ENCODE results near the gene FBN1. TPM values are rescaled to one million over a fixed set of nuclear protein-coding genes. Genes with fewer than 3 reads are reported as not detected.

Gene FBN1
- total and polyA plus RNA-seq, 5 experiments from 2014 or later: 0.01 to 0.21 (median 0.08) TPM; not detected in 2

GRCh38 chr15:48527517-48527916 is 118.0 kb downstream of the FBN1 start:
- no peak overlapping the region for H3K27ac Mint-ChIP-seq
- POLR2A ChIA-PET: no interaction called here
- H3K27me3 Mint-ChIP-seq: no peaks in the 10 kb centered on the region
- ATAC-seq (no peak), DNase-seq (no peak)
- peaks cover 0 to 2% (median 0%) of the 10 kb centered on the region in 9 donors for H3K9me3 Mint-ChIP-seq
- H3K4me1 Mint-ChIP-seq: no peaks in the 10 kb centered on the region
- H3K36me3 Mint-ChIP-seq: no peaks in the 10 kb centered on the region
- no peak overlapping the region for H3K4me3 Mint-ChIP-seq

- H3K4me3 Mint-ChIP-seq: no peak overlapping the region
- H3K9me3 Mint-ChIP-seq: peaks cover 0 to 2% (median 0%) of the 10 kb centered on the region in 9 donors
- H3K4me1 Mint-ChIP-seq: no peaks in the 10 kb centered on the region
- ATAC-seq (no peak), DNase-seq (no peak)
- no peaks in the 10 kb centered on the region for H3K27me3 Mint-ChIP-seq
- POLR2A ChIA-PET: no interaction called here
- no peak overlapping the region for H3K27ac Mint-ChIP-seq
- no peaks in the 10 kb centered on the region for H3K36me3 Mint-ChIP-seq
Measured at GRCh38 chr15:48522911-48523310, 122.6 kb downstream of the FBN1 start.

GRCh38 chr15:48522123-48522522 is 123.4 kb downstream of the FBN1 start:
- Mint-ChIP-seq H3K4me1 (no peaks in the 10 kb centered on the region), H3K9me3 (peaks cover 0 to 2% (median 0%) of the 10 kb centered on the region in 9 donors), H3K36me3 (no peaks in the 10 kb centered on the region), H3K4me3 (no peak overlapping the region), H3K27me3 (peaks cover 0 to under 1% (median 0%) of the 10 kb centered on the region in 5 donors), H3K27ac (no peak overlapping the region)
- ATAC-seq (no peak), DNase-seq (no peak)
- POLR2A ChIA-PET: no interaction called here

GRCh38 chr15:48520376-48521155 is 124.9 kb downstream of the FBN1 start:
- Mint-ChIP-seq H3K36me3 (no peaks in the 10 kb centered on the region), H3K27me3 (peaks cover 0 to 5% (median 0%) of the 10 kb centered on the region in 5 donors), H3K4me3 (no peak overlapping the region), H3K9me3 (no peaks in the 10 kb centered on the region), H3K4me1 (no peaks in the 10 kb centered on the region), H3K27ac (no peak overlapping the region)
- POLR2A ChIA-PET: no interaction called here
- no peak for ATAC-seq
- DNase-seq: no peak

- Mint-ChIP-seq H3K9me3 (no peaks in the 10 kb centered on the region), H3K4me3 (no peak overlapping the region), H3K4me1 (no peaks in the 10 kb centered on the region), H3K27ac (no peak overlapping the region), H3K27me3 (peaks cover 0 to 5% (median 0%) of the 10 kb centered on the region in 5 donors), H3K36me3 (no peaks in the 10 kb centered on the region)
- ATAC-seq (no peak), DNase-seq (no peak)
- POLR2A ChIA-PET: no interaction called here
Measured at GRCh38 chr15:48516121-48516520, 129.4 kb downstream of the FBN1 start.

GRCh38 chr15:48515500-48515899 is 130.0 kb downstream of the FBN1 start:
- POLR2A ChIA-PET: no interaction called here
- no peaks in the 10 kb centered on the region for H3K4me1 Mint-ChIP-seq
- no peak for DNase-seq
- no peaks in the 10 kb centered on the region for H3K36me3 Mint-ChIP-seq
- H3K27ac Mint-ChIP-seq: no peak overlapping the region
- peaks cover 0 to 5% (median 0%) of the 10 kb centered on the region in 5 donors for H3K27me3 Mint-ChIP-seq
- ATAC-seq: no peak
- H3K9me3 Mint-ChIP-seq: no peaks in the 10 kb centered on the region
- no peak overlapping the region for H3K4me3 Mint-ChIP-seq

GRCh38 chr15:48514103-48514816 is 131.2 kb downstream of the FBN1 start:
- no peaks in the 10 kb centered on the region for H3K9me3 Mint-ChIP-seq
- DNase-seq (no peak), ATAC-seq (no peak)
- POLR2A ChIA-PET: no interaction called here
- H3K36me3 Mint-ChIP-seq: no peaks in the 10 kb centered on the region
- no peaks in the 10 kb centered on the region for H3K4me1 Mint-ChIP-seq
- no peak overlapping the region for H3K27ac Mint-ChIP-seq
- H3K27me3 Mint-ChIP-seq: peaks cover 0 to 5% (median 0%) of the 10 kb centered on the region in 5 donors
- no peak overlapping the region for H3K4me3 Mint-ChIP-seq

- Mint-ChIP-seq H3K4me1 (no peaks in the 10 kb centered on the region), H3K9me3 (no peaks in the 10 kb centered on the region), H3K36me3 (no peaks in the 10 kb centered on the region), H3K4me3 (no peak overlapping the region), H3K27ac (no peak overlapping the region), H3K27me3 (no peaks in the 10 kb centered on the region)
- ATAC-seq (no peak), DNase-seq (no peak)
- POLR2A ChIA-PET: no interaction called here
Measured at GRCh38 chr15:48510976-48511375, 134.5 kb downstream of the FBN1 start.

GRCh38 chr15:48507416-48508065 is 138.0 kb downstream of the FBN1 start:
- Mint-ChIP-seq H3K4me3 (no peak overlapping the region), H3K9me3 (no peaks in the 10 kb centered on the region), H3K27ac (no peak overlapping the region), H3K36me3 (no peaks in the 10 kb centered on the region), H3K4me1 (no peaks in the 10 kb centered on the region), H3K27me3 (no peaks in the 10 kb centered on the region)
- DNase-seq (peak in 1 of 10 donors; percentile 1), ATAC-seq (no peak)
- POLR2A ChIA-PET: no interaction called here

- Mint-ChIP-seq H3K27ac (no peak overlapping the region), H3K27me3 (no peaks in the 10 kb centered on the region), H3K9me3 (no peaks in the 10 kb centered on the region), H3K4me1 (no peaks in the 10 kb centered on the region), H3K36me3 (no peaks in the 10 kb centered on the region), H3K4me3 (no peak overlapping the region)
- POLR2A ChIA-PET: no interaction called here
- no peak for DNase-seq
- no peak for ATAC-seq
Measured at GRCh38 chr15:48505067-48505466, 140.4 kb downstream of the FBN1 start.

GRCh38 chr15:48501208-48501607 is 144.3 kb downstream of the FBN1 start:
- POLR2A ChIA-PET: no interaction called here
- peak overlapping the region in 1 of 10 donors; percentile 66 for H3K27ac Mint-ChIP-seq
- H3K36me3 Mint-ChIP-seq: no peaks in the 10 kb centered on the region
- H3K4me1 Mint-ChIP-seq: no peaks in the 10 kb centered on the region
- no peaks in the 10 kb centered on the region for H3K27me3 Mint-ChIP-seq
- H3K4me3 Mint-ChIP-seq: no peak overlapping the region
- DNase-seq (no peak), ATAC-seq (no peak)
- no peaks in the 10 kb centered on the region for H3K9me3 Mint-ChIP-seq

- POLR2A ChIA-PET: no interaction called here
- Mint-ChIP-seq H3K27ac (no peak overlapping the region), H3K4me1 (no peaks in the 10 kb centered on the region), H3K36me3 (no peaks in the 10 kb centered on the region), H3K27me3 (no peaks in the 10 kb centered on the region), H3K9me3 (no peaks in the 10 kb centered on the region), H3K4me3 (no peak overlapping the region)
- no peak for DNase-seq
- no peak for ATAC-seq
Measured at GRCh38 chr15:48500595-48500994, 144.9 kb downstream of the FBN1 start.

GRCh38 chr15:48499978-48500377 is 145.5 kb downstream of the FBN1 start:
- Mint-ChIP-seq H3K36me3 (no peaks in the 10 kb centered on the region), H3K9me3 (no peaks in the 10 kb centered on the region), H3K27me3 (no peaks in the 10 kb centered on the region), H3K4me1 (no peaks in the 10 kb centered on the region), H3K4me3 (no peak overlapping the region), H3K27ac (no peak overlapping the region)
- DNase-seq (no peak), ATAC-seq (no peak)
- POLR2A ChIA-PET: no interaction called here

Data from naive thymus-derived CD8-positive, alpha-beta T cell (primary cell).